B cell (primary cell): ENCODE data around the gene DHRS4. TPM values are rescaled to one million over a fixed set of nuclear protein-coding genes. Genes with fewer than 3 reads are reported as not detected.
A peak's percentile ranks its signal among the peaks of the same experiment; 100 is the strongest.
"Not testable (repeated sequence)": the region's sequence is repeated elsewhere in the genome, so short reads cannot be mapped to it uniquely, and the experiment has no call there.

Experiments used
- ATAC-seq: fragments of 200-7000 bp; cut with Tn5 transposase; one replicate; pipeline ENCODE4 v1.10.0; 2021; ENCODE audit warnings: low read depth, mild to moderate bottlenecking, moderate number of reproducible peaks, moderate library complexity
- CTCF ChIA-PET: fragments of 350-600 bp; sonication (Branson Sonifier 250); formaldehyde crosslinking; loops from one replicate; lab custom pipeline; 2021; ENCODE audit warnings: antibody characterized with exemption, inconsistent platforms; lab: Charles Lee
- POLR2A ChIA-PET: fragments of 350-600 bp; sonication (Branson Sonifier 250); formaldehyde crosslinking; loops from one replicate; lab custom pipeline; 2021; ENCODE audit warnings: antibody characterized with exemption; lab: Charles Lee
- DNase-seq: peaks from one replicate; pipeline ENCODE4 v3.0.0; 2013
- H2AFZ ChIP-seq: 2 replicates; pipeline ENCODE4 v1.6.1; 2012; ENCODE audit warnings: mild to moderate bottlenecking, low read depth, low read length; ENCODE audit not compliant: insufficient read depth, poor library complexity, severe bottlenecking
- H3K27ac ChIP-seq, 2 donors: 1 replicate in 1 of 2; 2 replicates in 1 of 2; pipeline ENCODE4 v1.5.1; 2012 to 2013; ENCODE audit warnings: low read length in 2 of 2, mild to moderate bottlenecking in 2 of 2, moderate library complexity in 1 of 2
- H3K27me3 ChIP-seq, 4 experiments: fragments of 200-600 bp in 1 of 4; sonication (generic) in 1 of 4; replicated peaks in 1 of 4; 1 replicate in 2 of 4; 2 replicates in 2 of 4; pipeline versions ENCODE4 v1.6.1 to v1.7.0; 2013 to 2016; ENCODE audit warnings: low read length in 3 of 4, mild to moderate bottlenecking in 2 of 4, mixed read lengths in 1 of 4, moderate library complexity in 1 of 4; ENCODE audit not compliant: insufficient read depth in 4 of 4, control insufficient read depth in 3 of 4; ENCODE audit errors: control extremely low read depth in 1 of 4
- H3K36me3 ChIP-seq, 2 experiments: replicated peaks in 1 of 2; 1 replicate in 1 of 2; 2 replicates in 1 of 2; pipeline versions ENCODE4 v1.6.1 to v1.7.1; 2013; ENCODE audit warnings: low read length in 1 of 2; ENCODE audit not compliant: insufficient read depth in 2 of 2, control insufficient read depth in 1 of 2; ENCODE audit errors: control extremely low read depth in 1 of 2, extremely low read depth in 1 of 2
- H3K4me1 ChIP-seq, 2 donors: fragments of 200-600 bp in 1 of 2; sonication (generic) in 1 of 2; 1 replicate in 1 of 2; 2 replicates in 1 of 2; pipeline versions ENCODE4 v1.5.1 to v1.6.1; 2013 to 2017; ENCODE audit warnings: low read length in 2 of 2; ENCODE audit not compliant: control insufficient read depth in 2 of 2, insufficient read depth in 2 of 2
- H3K4me2 ChIP-seq: replicated peaks from 2 replicates; pipeline ENCODE3; 2012; ENCODE audit warnings: mild to moderate bottlenecking, low read depth, low read length; ENCODE audit not compliant: poor library complexity, severe bottlenecking
- H3K4me3 ChIP-seq, 5 experiments: fragments of 200-600 bp in 1 of 5; sonication (generic) in 1 of 5; 1 replicate in 3 of 5; 2 replicates in 2 of 5; pipeline versions ENCODE4 v1.5.1 to v1.7.0; 2011 to 2016; ENCODE audit warnings: low read length in 4 of 5, mild to moderate bottlenecking in 4 of 5, low read depth in 2 of 5, control low read depth in 1 of 5, moderate library complexity in 1 of 5; ENCODE audit not compliant: insufficient read depth in 1 of 5; ENCODE audit errors: control extremely low read depth in 1 of 5, extremely low read depth in 1 of 5
- H3K79me2 ChIP-seq: fragments of 200-600 bp; sonication (generic); one replicate; pipeline ENCODE4 v1.6.0; 2016; ENCODE audit warnings: low read length; ENCODE audit not compliant: control insufficient read depth, insufficient read depth
- H3K9ac ChIP-seq: fragments of 200-600 bp; sonication (generic); 2 replicates; pipeline ENCODE4 v1.6.1; 2017; ENCODE audit warnings: mild to moderate bottlenecking, low read length, moderate library complexity
- H3K9me3 ChIP-seq, 3 donors: one replicate each; pipeline versions ENCODE4 v1.6.1 to v1.7.1; 2013; ENCODE audit warnings: low read length in 2 of 3; ENCODE audit not compliant: control insufficient read depth in 2 of 3, insufficient read depth in 1 of 3; ENCODE audit errors: control extremely low read depth in 1 of 3
- H4K20me1 ChIP-seq: 2 replicates; pipeline ENCODE4 v1.6.0; 2012; ENCODE audit warnings: mild to moderate bottlenecking, low read length; ENCODE audit not compliant: insufficient read depth, control insufficient read depth, poor library complexity, severe bottlenecking
- H3K27ac Mint-ChIP-seq: one replicate; pipeline ENCODE4 v1.8.0; 2021; ENCODE audit warnings: mixed read lengths
- H3K27me3 Mint-ChIP-seq: one replicate; pipeline ENCODE4 v1.8.0; 2021; ENCODE audit warnings: mixed read lengths
- H3K4me1 Mint-ChIP-seq: one replicate; pipeline ENCODE4 v1.8.0; 2021; ENCODE audit warnings: mixed read lengths
- H3K4me3 Mint-ChIP-seq: one replicate; pipeline ENCODE4 v1.8.0; 2021; ENCODE audit warnings: mixed read lengths
- H3K9me3 Mint-ChIP-seq: one replicate; pipeline ENCODE4 v1.8.0; 2022; ENCODE audit warnings: mixed read lengths; ENCODE audit not compliant: insufficient read depth
- WGBS: methylation state at CpG from one replicate; pipeline ENCODE4 v1.1.5; 2013; ENCODE audit warnings: missing lambda C conversion rate; ENCODE audit not compliant: insufficient coverage; 5-methylcytosine and 5-hydroxymethylcytosine counted together
- intact Hi-C: fragments of 100-400 bp; cut with micrococcal nuclease; formaldehyde crosslinking; loops from one replicate; pipeline ENCODE4 v1.10.0; 2022
- polyA plus RNA-seq: library from polyadenylated mRNA; depleted of rRNA; stranded (reverse); fragments of >200 nt; gene quantifications from 2 replicates; pipeline ENCODE4 v1.2.3, GENCODE V29; 2012
- total RNA-seq, 2 donors: library from RNA; stranded (reverse); fragments of 120-200 nt in 1 of 2; gene quantifications; 1 replicate in 1 of 2; 2 replicates in 1 of 2; pipeline versions ENCODE4 v1.2.3 to v1.2.4, GENCODE V29; 2013 to 2022
- TF ChIP-seq, protein P1 (sequence below): fragments of 200-600 bp; IDR thresholded peaks from one replicate; pipeline ENCODE4 v1.8.0; 2022; ENCODE audit warnings: antibody characterized with exemption, mild to moderate bottlenecking

The DHRS4 gene
- total and polyA plus RNA-seq, 2 donors (not counting 1 experiment from before 2014, with no cell fraction given), result 15.6 to 16.2 TPM

DNA sequence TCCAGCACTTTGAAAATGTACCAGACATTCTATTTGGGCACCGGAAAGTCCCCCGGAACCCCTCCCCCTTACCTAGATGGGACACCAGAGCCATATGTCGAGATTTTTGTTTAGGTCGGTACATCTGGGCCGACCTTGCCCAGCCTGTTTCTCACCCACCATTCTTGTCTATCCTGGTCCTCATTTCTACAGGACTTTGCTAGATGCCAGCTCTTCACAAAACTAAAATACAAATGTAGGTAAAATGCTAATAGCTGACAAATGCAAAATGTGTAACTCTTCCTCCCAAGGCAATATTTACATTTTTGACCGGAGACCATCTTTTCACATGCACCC is 677 bp downstream of the DHRS4 start:
- H3K9me3 Mint-ChIP-seq, H3K79me2 ChIP-seq, H3K27me3 Mint-ChIP-seq, H4K20me1 ChIP-seq, POLR2A ChIA-PET, H3K27me3 ChIP-seq, H3K9me3 ChIP-seq, DNase-seq, H3K36me3 ChIP-seq: not testable (repeated sequence)
- TF ChIP-seq, protein P1, sequence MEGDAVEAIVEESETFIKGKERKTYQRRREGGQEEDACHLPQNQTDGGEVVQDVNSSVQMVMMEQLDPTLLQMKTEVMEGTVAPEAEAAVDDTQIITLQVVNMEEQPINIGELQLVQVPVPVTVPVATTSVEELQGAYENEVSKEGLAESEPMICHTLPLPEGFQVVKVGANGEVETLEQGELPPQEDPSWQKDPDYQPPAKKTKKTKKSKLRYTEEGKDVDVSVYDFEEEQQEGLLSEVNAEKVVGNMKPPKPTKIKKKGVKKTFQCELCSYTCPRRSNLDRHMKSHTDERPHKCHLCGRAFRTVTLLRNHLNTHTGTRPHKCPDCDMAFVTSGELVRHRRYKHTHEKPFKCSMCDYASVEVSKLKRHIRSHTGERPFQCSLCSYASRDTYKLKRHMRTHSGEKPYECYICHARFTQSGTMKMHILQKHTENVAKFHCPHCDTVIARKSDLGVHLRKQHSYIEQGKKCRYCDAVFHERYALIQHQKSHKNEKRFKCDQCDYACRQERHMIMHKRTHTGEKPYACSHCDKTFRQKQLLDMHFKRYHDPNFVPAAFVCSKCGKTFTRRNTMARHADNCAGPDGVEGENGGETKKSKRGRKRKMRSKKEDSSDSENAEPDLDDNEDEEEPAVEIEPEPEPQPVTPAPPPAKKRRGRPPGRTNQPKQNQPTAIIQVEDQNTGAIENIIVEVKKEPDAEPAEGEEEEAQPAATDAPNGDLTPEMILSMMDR, result peak; percentile 42
- 0% methylated on average over 4 of the region's 6 CpGs for WGBS
- intact Hi-C loops, result loop anchor here (1.0 to 10.0 kb wide), 4 partner anchors 61 to 487 kb away; partner anchors contain the start of gene NGDN
- H3K4me3 ChIP-seq, result peak overlapping the region in 4 of 5 experiments; percentile 67 to 97 (median 72)
- peaks cover 25% of the 10 kb centered on the region for H3K4me1 Mint-ChIP-seq
- peak overlapping the region; percentile 88 for H3K9ac ChIP-seq
- H3K4me3 Mint-ChIP-seq, result peak overlapping the region; percentile 97
- H3K4me1 ChIP-seq, result peaks cover 7 to 16% of the 10 kb centered on the region in 2 donors
- CTCF ChIA-PET, result interaction anchor here (1.4 to 1.6 kb wide), 2 partner anchors 323 to 365 kb away, joined by 4 to 5 read pairs; no protein-coding TSS in a partner anchor
- peak overlapping the region; percentile 90 for H2AFZ ChIP-seq
- H3K27ac ChIP-seq, result peak overlapping the region in 1 of 2 donors; percentile 63
- H3K27ac Mint-ChIP-seq, result peak overlapping the region; percentile 90
- ATAC-seq, result peak; percentile 2
- peak overlapping the region; percentile 71 for H3K4me2 ChIP-seq

DNA sequence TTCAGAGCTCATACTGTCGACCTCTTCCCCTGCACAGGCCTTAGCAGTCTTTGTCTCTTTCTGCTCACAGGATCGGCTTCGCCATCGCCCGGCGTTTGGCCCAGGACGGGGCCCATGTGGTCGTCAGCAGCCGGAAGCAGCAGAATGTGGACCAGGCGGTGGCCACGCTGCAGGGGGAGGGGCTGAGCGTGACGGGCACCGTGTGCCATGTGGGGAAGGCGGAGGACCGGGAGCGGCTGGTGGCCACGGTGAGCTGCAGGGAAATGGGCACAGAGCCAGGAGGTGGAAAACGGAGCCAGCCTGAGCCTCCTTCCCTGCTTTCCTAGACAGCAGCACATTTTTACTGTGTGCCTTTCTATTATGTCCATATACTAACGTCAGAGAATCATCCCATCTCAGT is 1.4 kb downstream of the DHRS4 start:
- not testable (repeated sequence) for H3K9me3 Mint-ChIP-seq, H2AFZ ChIP-seq, H3K4me3 ChIP-seq, H3K4me3 Mint-ChIP-seq, ATAC-seq, DNase-seq, H3K27me3 ChIP-seq, H3K9me3 ChIP-seq, H3K27ac ChIP-seq, H3K27me3 Mint-ChIP-seq, H3K79me2 ChIP-seq, H3K9ac ChIP-seq, H4K20me1 ChIP-seq, H3K36me3 ChIP-seq, H3K27ac Mint-ChIP-seq, H3K4me2 ChIP-seq
- WGBS, result 67% methylated on average over 1 of the region's 20 CpGs
- ChIA-PET POLR2A (interaction anchor here (0.6 kb wide), 1 partner anchor 139 kb away, joined by 4 read pairs; no protein-coding TSS in a partner anchor), CTCF (interaction anchor here (1.0 to 1.4 kb wide), 2 partner anchors 54 to 323 kb away, joined by 3 to 5 read pairs; no protein-coding TSS in a partner anchor)
- H3K4me1 Mint-ChIP-seq, result peaks cover 25% of the 10 kb centered on the region
- H3K4me1 ChIP-seq, result peaks cover 7 to 16% of the 10 kb centered on the region in 2 donors
- intact Hi-C loops, result loop anchor here (1.0 to 10.0 kb wide), 4 partner anchors 60 to 488 kb away; partner anchors contain the start of gene NGDN

DNA sequence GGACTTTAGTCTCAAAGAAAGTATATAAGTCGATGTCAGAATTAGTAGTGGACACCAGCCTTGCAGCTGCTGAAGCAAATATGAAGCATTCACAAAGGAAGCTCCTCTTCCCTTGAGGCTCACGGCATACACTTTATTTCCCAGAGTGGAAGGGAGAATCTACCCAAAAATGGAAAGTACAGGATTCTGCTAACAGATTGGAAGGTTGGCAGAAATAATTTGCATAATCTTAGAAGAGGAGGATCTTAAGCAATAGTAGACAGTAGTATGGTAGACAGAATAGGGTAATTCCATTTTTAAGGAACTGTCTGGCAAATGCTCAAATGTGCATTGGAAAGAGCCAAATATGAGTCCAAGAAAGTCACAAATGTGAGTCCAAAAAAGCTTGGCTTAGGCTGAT is 2.2 kb downstream of the DHRS4 start:
- DNase-seq, result not testable (repeated sequence)

More for the DNA sequence above, 2.2 kb downstream of the DHRS4 start:
- POLR2A ChIA-PET, H3K27ac ChIP-seq, H3K9me3 Mint-ChIP-seq, H3K4me3 Mint-ChIP-seq, H3K36me3 ChIP-seq, ATAC-seq, H3K27me3 ChIP-seq, H3K4me2 ChIP-seq, H4K20me1 ChIP-seq, H3K27ac Mint-ChIP-seq, H3K79me2 ChIP-seq, H3K4me3 ChIP-seq, H3K27me3 Mint-ChIP-seq, H3K9ac ChIP-seq, H3K9me3 ChIP-seq, H2AFZ ChIP-seq: not testable (repeated sequence)
- intact Hi-C loops, result loop anchor here (10.0 kb wide), 1 partner anchor 59 kb away; no protein-coding TSS in a partner anchor
- H3K4me1 ChIP-seq, result peaks cover 7 to 16% of the 10 kb centered on the region in 2 donors
- WGBS, result 88% methylated on average over 1 of the region's 2 CpGs
- CTCF ChIA-PET, result interaction anchor here (1.0 to 1.5 kb wide), 2 partner anchors 53 to 138 kb away, joined by 3 read pairs; no protein-coding TSS in a partner anchor
- H3K4me1 Mint-ChIP-seq, result peaks cover 25% of the 10 kb centered on the region
